BLaER1 treated with 17β-estradiol and CSF1 and Interleukin-3, amounts not matched to agents 10 nM and 100 nM (cell line): ENCODE results near the gene TTLL1.

Experiments used
- H3K27ac ChIP-seq, 11 experiments: shearing (Covaris generic); formaldehyde crosslinking; 2 replicates each; pipeline ENCODE4 v1.8.1; 2022
- H3K27me3 ChIP-seq, 11 experiments: shearing (Covaris generic); formaldehyde crosslinking; 2 replicates each; pipeline ENCODE4 v1.8.1; 2022
- H3K36me3 ChIP-seq, 11 experiments: shearing (Covaris generic); formaldehyde crosslinking; 2 replicates each; pipeline ENCODE4 v1.8.1; 2022
- H3K4me1 ChIP-seq, 10 experiments: shearing (Covaris generic); formaldehyde crosslinking; 2 replicates each; pipeline ENCODE4 v1.8.1; 2022
- H3K4me2 ChIP-seq, 11 experiments: shearing (Covaris generic); formaldehyde crosslinking; 2 replicates each; pipeline ENCODE4 v1.8.1; 2022
- H3K4me3 ChIP-seq, 10 experiments: shearing (Covaris generic); formaldehyde crosslinking; 2 replicates each; pipeline ENCODE4 v1.8.1; 2022
- H3K9ac ChIP-seq, 11 experiments: shearing (Covaris generic); formaldehyde crosslinking; 2 replicates each; pipeline ENCODE4 v1.8.1; 2022
- H3K9me3 ChIP-seq, 11 experiments: shearing (Covaris generic); formaldehyde crosslinking; replicated peaks in 1 of 11; 2 replicates each; pipeline ENCODE4 v1.8.1; 2022
- H4K20me1 ChIP-seq, 11 experiments: shearing (Covaris generic); formaldehyde crosslinking; 2 replicates each; pipeline ENCODE4 v1.8.1; 2022
- Cebpa-rat ChIP-seq, 11 experiments: shearing (Covaris generic); IDR thresholded peaks; 2 replicates each; pipeline ENCODE4 v1.8.1; 2022

Gene TTLL1

GRCh38 chr22:43047605-43048004 is 41.6 kb downstream of the TTLL1 start:
- no peaks in the 10 kb centered on the region for H3K27me3 ChIP-seq
- H3K4me3 ChIP-seq: no peak overlapping the region
- H3K4me1 ChIP-seq: peaks cover 8 to 17% (median 13%) of the 10 kb centered on the region in 10 experiments
- H4K20me1 ChIP-seq: no peaks in the 10 kb centered on the region
- no peak overlapping the region for H3K27ac ChIP-seq
- peaks cover 0 to 21% (median 5%) of the 10 kb centered on the region in 11 experiments; a peak in 5 of 22 replicates for H3K36me3 ChIP-seq
- H3K9ac ChIP-seq: no peak overlapping the region
- no peak overlapping the region for H3K4me2 ChIP-seq
- H3K9me3 ChIP-seq: no peaks in the 10 kb centered on the region
- TF ChIP-seq Cebpa-rat (IDR thresholded peaks at IDR 0.05): no peak

- no peak for TF ChIP-seq Cebpa-rat (IDR thresholded peaks at IDR 0.05)
- Histone ChIP-seq H3K9me3 (no peaks in the 10 kb centered on the region), H3K9ac (no peak overlapping the region), H3K27ac (no peak overlapping the region; a peak in 2 of 22 replicates), H3K4me3 (no peak overlapping the region), H3K36me3 (peaks cover 0 to 9% (median 0%) of the 10 kb centered on the region in 11 experiments; a peak in 2 of 22 replicates), H3K4me2 (peak overlapping the region in 9 of 11 experiments; percentile 58 to 79 (median 66); a peak in 12 of 22 replicates), H4K20me1 (no peaks in the 10 kb centered on the region; a peak in 1 of 22 replicates), H3K27me3 (no peaks in the 10 kb centered on the region), H3K4me1 (peaks cover 8 to 17% (median 13%) of the 10 kb centered on the region in 10 experiments)
These were observed 44.9 kb downstream of the TTLL1 start for GRCh38 chr22:43044290-43044712.

GRCh38 chr22:43042101-43042780 is 47.0 kb downstream of the TTLL1 start:
- no peaks in the 10 kb centered on the region; a peak in 1 of 22 replicates for H4K20me1 ChIP-seq
- peaks cover 0 to 9% (median 0%) of the 10 kb centered on the region in 11 experiments; a peak in 2 of 22 replicates for H3K36me3 ChIP-seq
- H3K9ac ChIP-seq: no peak overlapping the region
- no peak overlapping the region for H3K4me3 ChIP-seq
- H3K9me3 ChIP-seq: no peaks in the 10 kb centered on the region
- H3K4me1 ChIP-seq: peaks cover 8 to 18% (median 14%) of the 10 kb centered on the region in 10 experiments
- H3K27ac ChIP-seq: no peak overlapping the region
- H3K27me3 ChIP-seq: no peaks in the 10 kb centered on the region
- no peak for TF ChIP-seq Cebpa-rat (IDR thresholded peaks at IDR 0.05)
- H3K4me2 ChIP-seq: no peak overlapping the region

GRCh38 chr22:43039800-43040199 is 49.4 kb downstream of the TTLL1 start:
- H3K4me3 ChIP-seq: no peak overlapping the region
- peaks cover 13 to 36% (median 33%) of the 10 kb centered on the region in 10 experiments for H3K4me1 ChIP-seq
- TF ChIP-seq Cebpa-rat (IDR thresholded peaks at IDR 0.05): no peak
- H3K9me3 ChIP-seq: no peaks in the 10 kb centered on the region
- no peak overlapping the region for H3K27ac ChIP-seq
- no peaks in the 10 kb centered on the region for H3K36me3 ChIP-seq
- H3K9ac ChIP-seq: no peak overlapping the region
- no peaks in the 10 kb centered on the region for H3K27me3 ChIP-seq
- no peaks in the 10 kb centered on the region; a peak in 1 of 22 replicates for H4K20me1 ChIP-seq
- no peak overlapping the region for H3K4me2 ChIP-seq

- no peaks in the 10 kb centered on the region for H3K9me3 ChIP-seq
- H3K27me3 ChIP-seq: no peaks in the 10 kb centered on the region
- H3K36me3 ChIP-seq: no peaks in the 10 kb centered on the region
- H4K20me1 ChIP-seq: no peaks in the 10 kb centered on the region; a peak in 1 of 22 replicates
- no peak overlapping the region for H3K4me2 ChIP-seq
- H3K4me1 ChIP-seq: peaks cover 10 to 37% (median 28%) of the 10 kb centered on the region in 10 experiments
- no peak overlapping the region for H3K27ac ChIP-seq
- TF ChIP-seq Cebpa-rat (IDR thresholded peaks at IDR 0.05): no peak
- H3K9ac ChIP-seq: no peak overlapping the region
- H3K4me3 ChIP-seq: no peak overlapping the region
These were observed 50.9 kb downstream of the TTLL1 start for GRCh38 chr22:43038325-43038724.

GRCh38 chr22:43036282-43036829 is 52.8 kb downstream of the TTLL1 start:
- Histone ChIP-seq H3K27me3 (no peaks in the 10 kb centered on the region), H3K9me3 (no peaks in the 10 kb centered on the region), H3K4me3 (no peak overlapping the region), H3K9ac (0 out of 22 replicates have a peak overlapping the region, but pooled peaks of 2 of the 11 experiments have one; percentile 8 to 11), H3K27ac (peak overlapping the region in 1 of 11 experiments; percentile 26; a peak in 2 of 22 replicates), H3K4me1 (peaks cover 9 to 35% (median 25%) of the 10 kb centered on the region in 10 experiments; a peak in 18 of 20 replicates), H3K4me2 (peak overlapping the region in 10 of 11 experiments; percentile 15 to 69 (median 56); a peak in 17 of 22 replicates), H3K36me3 (no peaks in the 10 kb centered on the region), H4K20me1 (no peaks in the 10 kb centered on the region)
- TF ChIP-seq Cebpa-rat (IDR thresholded peaks at IDR 0.05): no peak

- peak overlapping the region in 8 of 11 experiments; percentile 7 to 69 (median 58); a peak in 8 of 22 replicates for H3K4me2 ChIP-seq
These were observed 53.9 kb downstream of the TTLL1 start for GRCh38 chr22:43035250-43035649.

GRCh38 chr22:43031617-43032016 is 57.6 kb downstream of the TTLL1 start:
- Histone ChIP-seq H3K36me3 (no peaks in the 10 kb centered on the region), H3K9ac (no peak overlapping the region), H4K20me1 (no peaks in the 10 kb centered on the region), H3K9me3 (no peaks in the 10 kb centered on the region), H3K4me2 (no peak overlapping the region), H3K27ac (no peak overlapping the region), H3K27me3 (no peaks in the 10 kb centered on the region), H3K4me1 (peaks cover 9 to 29% (median 24%) of the 10 kb centered on the region in 10 experiments; a peak in 18 of 20 replicates), H3K4me3 (no peak overlapping the region)
- TF ChIP-seq Cebpa-rat (IDR thresholded peaks at IDR 0.05): no peak

More at GRCh38 chr22:43035250-43035649, 53.9 kb downstream of the TTLL1 start:
- no peaks in the 10 kb centered on the region for H4K20me1 ChIP-seq
- H3K27me3 ChIP-seq: no peaks in the 10 kb centered on the region
- peaks cover 9 to 35% (median 25%) of the 10 kb centered on the region in 10 experiments; a peak in 18 of 20 replicates for H3K4me1 ChIP-seq
- H3K4me3 ChIP-seq: no peak overlapping the region
- H3K9me3 ChIP-seq: no peaks in the 10 kb centered on the region
- no peaks in the 10 kb centered on the region for H3K36me3 ChIP-seq
- H3K27ac ChIP-seq: no peak overlapping the region
- no peak overlapping the region for H3K9ac ChIP-seq
- no peak for TF ChIP-seq Cebpa-rat (IDR thresholded peaks at IDR 0.05)

- no peak overlapping the region for H3K27ac ChIP-seq
- H3K9me3 ChIP-seq: no peaks in the 10 kb centered on the region
- H3K4me1 ChIP-seq: peaks cover 21 to 36% (median 29%) of the 10 kb centered on the region in 10 experiments
These were observed 70.6 kb downstream of the TTLL1 start for GRCh38 chr22:43018615-43019014.

More at GRCh38 chr22:43018615-43019014, 70.6 kb downstream of the TTLL1 start:
- Histone ChIP-seq H3K4me2 (peak overlapping the region; percentile 0 to 65 (median 55); a peak in 20 of 22 replicates), H3K4me3 (no peak overlapping the region), H3K27me3 (no peaks in the 10 kb centered on the region), H3K36me3 (no peaks in the 10 kb centered on the region), H3K9ac (peak overlapping the region in 4 of 11 experiments; percentile 3 to 27 (median 16); a peak in 3 of 22 replicates), H4K20me1 (peaks cover 5 to 13% (median 9%) of the 10 kb centered on the region in 11 experiments; a peak in 21 of 22 replicates)
- no peak for TF ChIP-seq Cebpa-rat (IDR thresholded peaks at IDR 0.05)
